22Rv1 (cell line): Measurements from ENCODE around the gene DMXL2.
A peak's percentile ranks its signal among the peaks of the same experiment; 100 is the strongest.

Experiments used
- H3K27ac ChIP-seq: fragments of 450-650 bp; 2 replicates; pipeline ENCODE4 v1.5.1; 2017
- ZFX ChIP-seq: fragments of 450-650 bp; IDR thresholded peaks from 2 replicates; pipeline ENCODE4 v1.6.1; 2017; ENCODE audit warnings: antibody characterized with exemption, borderline replicate concordance
- TF ChIP-seq, protein P1 (sequence below): fragments of 450-650 bp; IDR thresholded peaks from 2 replicates; pipeline ENCODE4 v1.5.1; 2017; ENCODE audit warnings: mild to moderate bottlenecking

DMXL2 gene

DNA sequence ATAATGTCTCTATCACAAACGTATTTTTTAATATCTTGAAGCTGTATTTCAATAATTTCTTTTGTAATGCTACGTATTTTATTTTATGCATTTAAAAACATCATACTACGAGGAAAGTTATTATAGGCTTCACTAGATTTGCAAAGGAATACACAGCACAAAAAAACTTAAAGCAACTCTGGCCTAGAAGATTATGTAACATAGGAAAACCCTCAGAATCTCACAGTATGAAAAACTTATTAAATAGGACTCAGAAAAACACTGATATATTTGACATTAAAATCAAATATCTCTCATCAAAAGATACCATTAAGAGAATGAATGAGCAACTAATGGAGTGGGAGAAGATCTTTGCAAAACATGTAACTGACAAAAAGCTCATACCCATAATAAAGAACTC is 63.7 kb downstream of the DMXL2 start:
- H3K27ac ChIP-seq: no peak overlapping the region
- TF ChIP-seq ZFX: no peak
- TF ChIP-seq, protein P1, sequence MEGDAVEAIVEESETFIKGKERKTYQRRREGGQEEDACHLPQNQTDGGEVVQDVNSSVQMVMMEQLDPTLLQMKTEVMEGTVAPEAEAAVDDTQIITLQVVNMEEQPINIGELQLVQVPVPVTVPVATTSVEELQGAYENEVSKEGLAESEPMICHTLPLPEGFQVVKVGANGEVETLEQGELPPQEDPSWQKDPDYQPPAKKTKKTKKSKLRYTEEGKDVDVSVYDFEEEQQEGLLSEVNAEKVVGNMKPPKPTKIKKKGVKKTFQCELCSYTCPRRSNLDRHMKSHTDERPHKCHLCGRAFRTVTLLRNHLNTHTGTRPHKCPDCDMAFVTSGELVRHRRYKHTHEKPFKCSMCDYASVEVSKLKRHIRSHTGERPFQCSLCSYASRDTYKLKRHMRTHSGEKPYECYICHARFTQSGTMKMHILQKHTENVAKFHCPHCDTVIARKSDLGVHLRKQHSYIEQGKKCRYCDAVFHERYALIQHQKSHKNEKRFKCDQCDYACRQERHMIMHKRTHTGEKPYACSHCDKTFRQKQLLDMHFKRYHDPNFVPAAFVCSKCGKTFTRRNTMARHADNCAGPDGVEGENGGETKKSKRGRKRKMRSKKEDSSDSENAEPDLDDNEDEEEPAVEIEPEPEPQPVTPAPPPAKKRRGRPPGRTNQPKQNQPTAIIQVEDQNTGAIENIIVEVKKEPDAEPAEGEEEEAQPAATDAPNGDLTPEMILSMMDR: no peak

DNA sequence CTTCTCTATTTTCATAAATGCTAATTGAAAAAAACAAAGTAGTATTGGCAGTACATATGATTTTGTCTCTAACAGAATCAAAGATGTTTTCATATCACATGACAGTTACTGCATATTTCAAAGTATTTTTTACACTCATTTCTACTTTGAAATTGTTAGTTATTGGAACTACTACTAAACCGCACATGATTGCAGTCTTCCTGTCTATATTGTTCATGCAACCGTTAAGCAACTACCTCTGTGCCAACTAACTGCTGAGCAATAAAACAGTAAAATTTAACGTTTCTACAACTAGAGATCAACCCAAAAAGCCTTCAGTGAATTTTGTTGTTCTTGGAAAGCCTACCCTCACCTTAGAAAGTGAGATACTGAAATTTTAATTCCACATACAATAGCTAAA is 64.2 kb downstream of the DMXL2 start:
- TF ChIP-seq, protein P1: no peak
- no peak for TF ChIP-seq ZFX

DNA sequence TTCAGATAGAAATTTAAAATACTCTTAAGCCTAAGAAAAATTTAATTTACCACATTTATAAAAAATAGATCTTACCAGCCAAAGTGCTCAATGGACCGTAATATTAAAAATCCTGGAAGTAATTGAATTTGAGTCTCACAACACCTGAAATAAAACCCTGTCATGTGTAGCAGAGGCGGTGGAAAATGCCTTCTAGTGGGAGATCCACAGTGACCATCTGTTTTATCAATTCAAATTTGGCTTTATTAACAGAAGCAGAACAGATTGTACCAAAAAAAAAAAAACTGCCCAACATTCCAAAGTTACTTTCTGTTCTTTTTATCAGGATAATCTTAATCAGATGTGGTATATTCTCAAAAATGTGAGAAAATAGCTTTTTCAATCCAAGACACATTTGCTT is 71.7 kb downstream of the DMXL2 start:
- H3K27ac ChIP-seq: no peak overlapping the region
- TF ChIP-seq ZFX: no peak
- TF ChIP-seq, protein P1: no peak

More for the DNA sequence above, 64.2 kb downstream of the DMXL2 start:
- H3K27ac ChIP-seq: no peak overlapping the region

GRCh38 chr15:51547656-51548055 is 74.9 kb downstream of the DMXL2 start:
- H3K27ac ChIP-seq: no peak overlapping the region
- TF ChIP-seq, protein P1: no peak
- TF ChIP-seq ZFX: no peak

GRCh38 chr15:51536965-51537574 is 85.5 kb downstream of the DMXL2 start:
- H3K27ac ChIP-seq: no peak overlapping the region
- no peak for TF ChIP-seq ZFX
- TF ChIP-seq, protein P1: peak; percentile 75

DNA sequence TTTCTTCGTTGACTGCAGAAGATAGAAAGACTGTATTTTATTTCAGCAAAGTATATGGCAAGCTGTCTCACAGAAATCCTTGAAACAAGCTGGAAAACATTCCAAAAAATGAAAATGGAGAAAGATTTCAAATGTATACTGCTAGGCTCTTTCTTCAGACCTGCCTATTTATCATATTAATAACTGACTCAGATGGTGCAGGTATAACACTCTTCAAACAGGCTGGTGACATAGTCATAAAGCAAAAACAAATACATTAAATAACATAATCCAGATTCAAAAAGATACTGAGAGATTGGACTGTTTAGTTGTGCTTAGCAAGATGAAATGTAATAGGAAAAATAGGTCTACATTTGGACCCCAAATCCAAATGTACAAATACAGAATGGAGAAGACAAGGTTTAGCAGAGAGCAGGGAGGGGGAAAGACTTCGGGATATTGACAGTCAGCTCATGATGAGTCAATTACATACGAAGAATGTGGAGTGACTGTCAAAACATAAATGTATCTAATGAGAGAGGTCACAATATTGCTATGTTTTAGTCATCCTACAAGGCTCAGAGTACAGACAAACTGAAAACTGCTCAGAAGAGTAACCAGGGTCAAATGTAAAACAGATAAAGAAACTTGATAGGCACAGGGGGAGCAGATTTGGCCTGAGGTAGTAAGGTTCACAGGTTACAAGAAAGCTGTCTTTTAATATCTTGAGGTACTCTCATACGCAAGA is 88.7 kb downstream of the DMXL2 start:
- H3K27ac ChIP-seq: no peak overlapping the region
- TF ChIP-seq ZFX: no peak
- TF ChIP-seq, protein P1: no peak

DNA sequence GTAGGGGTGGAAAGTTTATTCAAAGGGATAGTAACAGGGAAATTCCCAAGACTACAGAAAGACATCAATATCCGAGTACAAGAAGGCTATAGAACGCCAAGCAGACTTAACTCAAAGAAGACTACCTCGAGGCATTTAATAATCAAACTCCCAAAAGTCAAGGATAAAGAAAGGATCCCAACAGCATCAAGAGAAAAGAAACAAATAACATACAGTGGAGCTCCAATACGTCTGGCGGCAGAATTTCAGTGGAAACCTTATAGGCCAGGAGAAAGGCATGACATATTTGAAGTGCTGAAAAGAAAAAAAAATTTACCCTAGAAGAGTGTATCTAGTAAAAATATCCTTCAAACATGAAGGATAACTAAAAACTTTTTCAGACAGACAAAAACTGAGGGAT is 95.6 kb downstream of the DMXL2 start:
- TF ChIP-seq ZFX: no peak
- TF ChIP-seq, protein P1: no peak
- H3K27ac ChIP-seq: no peak overlapping the region
